ENCODE measurements around the gene DPYD.

DNA sequence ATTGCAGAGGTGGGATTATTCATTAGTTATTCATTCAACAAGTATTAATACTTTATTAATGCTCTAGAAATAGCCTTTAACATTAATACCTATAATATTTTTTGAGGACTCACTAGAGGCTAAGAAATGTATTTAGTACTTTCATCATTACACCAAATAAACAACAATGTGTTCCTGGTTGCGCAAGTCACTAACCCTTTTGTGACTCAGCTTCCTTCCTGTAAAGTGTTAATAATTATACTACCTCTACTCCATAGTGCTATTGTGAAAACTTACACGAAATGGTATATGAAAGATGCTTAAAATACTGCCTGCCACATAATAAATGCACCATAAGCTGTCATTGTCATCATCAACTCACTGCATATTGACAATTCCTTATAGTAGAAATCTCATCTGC is 431.0 kb downstream of the DPYD start:
- TF ChIP-seq CTCF (IDR thresholded peaks at IDR 0.05; ENCODE audit: insufficient read depth, low read depth, low read length): no peak
- TF ChIP-seq EZH2 (IDR thresholded peaks at IDR 0.05; ENCODE audit: insufficient read depth, low read length): no peak

Measured in astrocyte (in vitro differentiated cells and primary cell).